ENCODE measurements around the gene ANKRD1.

Gene ANKRD1

GRCh38 chr10:90871766-90872647 is 48.9 kb downstream of the ANKRD1 start, which contains the start of gene RPP30:
TSS of gene RPP30 (plus strand) at chr10:90871974. CDS start at chr10:90871987, 13 bp downstream.
- DNase-seq, result peak; percentile 72 to 96 (median 91)
- intact Hi-C loops (cut with DNase I), result loop anchor here (5.0 kb wide), 1 partner anchor 120 kb away; no protein-coding TSS in a partner anchor

DNA sequence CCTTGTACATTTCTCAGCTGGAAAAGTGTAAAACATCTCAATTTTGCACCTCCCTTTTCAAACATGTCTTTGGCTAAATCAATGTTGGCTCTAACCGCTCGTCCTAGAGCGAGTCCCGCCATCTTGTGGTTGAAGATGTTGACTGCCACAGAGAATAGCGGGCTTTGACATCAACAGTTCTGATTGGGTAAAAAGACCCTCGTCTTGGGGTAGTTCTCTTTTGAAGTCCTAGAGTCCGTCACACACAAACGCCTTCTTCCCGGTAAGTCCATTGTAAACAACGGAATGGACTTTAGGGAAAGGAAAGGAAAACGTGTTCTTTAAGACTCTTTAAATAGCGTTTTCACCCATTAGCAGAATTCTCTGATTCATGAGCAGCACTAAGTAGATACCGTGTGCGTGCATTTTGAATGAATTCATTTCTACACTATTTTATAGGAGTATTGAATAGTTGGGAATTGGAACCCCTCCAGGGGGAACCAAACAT is 49.6 kb downstream of the ANKRD1 start:
- peak in 41 of 42 donors; percentile 19 to 86 (median 65) for DNase-seq
- intact Hi-C loops (cut with DNase I), result loop anchor here (5.0 kb wide), 1 partner anchor 119 kb away; no protein-coding TSS in a partner anchor

DNA sequence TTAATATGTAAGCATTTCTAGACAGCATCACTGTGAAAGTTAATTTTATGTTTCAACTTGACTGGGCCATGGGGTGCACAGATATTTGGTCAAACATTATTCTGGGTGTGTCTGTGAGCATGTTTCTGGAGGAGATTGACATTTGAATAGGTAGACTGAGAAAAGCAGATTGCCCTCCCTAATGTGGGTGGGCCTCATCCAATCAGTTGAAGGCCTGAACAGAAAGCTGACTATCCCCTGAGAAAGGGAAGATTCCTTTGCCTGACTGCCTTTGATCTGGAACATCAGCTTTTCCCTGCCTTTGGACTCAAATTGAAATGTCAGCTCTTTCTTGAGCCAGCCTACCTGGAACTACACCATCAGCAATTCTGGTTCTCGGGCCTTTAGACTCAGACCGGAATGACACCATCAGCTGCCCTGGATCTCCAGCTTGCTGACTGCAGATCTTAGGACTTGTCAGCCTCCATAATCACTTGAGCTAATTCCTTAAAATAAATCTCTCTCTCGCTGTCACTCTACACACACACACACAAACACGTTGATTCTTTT is 54.8 kb downstream of the ANKRD1 start:
- intact Hi-C loops (cut with DNase I), result loop anchor here (5.0 kb wide), 1 partner anchor 1074 kb away; no protein-coding TSS in a partner anchor
- no peak for DNase-seq

- no peak for DNase-seq
- intact Hi-C loops (cut with DNase I), result loop anchor here (5.0 kb wide), 1 partner anchor 1073 kb away; no protein-coding TSS in a partner anchor
Observed at GRCh38 chr10:90865401-90865800, 55.5 kb downstream of the ANKRD1 start.

DNA sequence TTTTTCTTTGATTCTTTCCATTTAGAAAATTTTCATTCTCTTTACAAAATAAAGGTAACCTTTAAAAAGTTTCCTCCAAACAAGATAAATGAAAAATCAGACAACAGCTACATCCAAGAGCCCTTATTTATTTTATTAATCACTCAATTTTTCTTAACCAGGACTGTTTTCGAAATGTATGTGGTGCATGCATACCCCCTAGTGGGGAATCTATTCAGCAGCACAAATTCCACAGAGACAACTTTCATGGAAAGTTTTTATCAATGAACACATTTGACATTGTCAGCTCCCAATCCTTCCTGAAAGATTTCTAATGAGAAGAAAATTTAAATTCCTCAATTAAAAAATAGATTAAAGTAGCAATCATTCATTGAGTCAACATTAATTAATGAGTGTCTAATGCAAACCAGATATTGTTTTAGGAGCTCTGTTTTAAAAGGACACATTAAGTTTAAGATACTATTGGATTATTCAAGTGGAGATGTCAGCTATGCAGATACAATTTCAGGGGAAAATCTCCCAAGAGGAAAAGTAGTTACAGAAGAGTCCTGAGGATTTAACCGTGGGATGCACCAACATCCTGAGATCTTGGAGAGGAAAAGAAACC is 57.9 kb downstream of the ANKRD1 start:
- intact Hi-C loops (cut with DNase I), result no loop called here
- peak in 5 of 42 donors; percentile 5 to 24 (median 11) for DNase-seq
